ENCODE measurements around the gene GPR32.

GPR32 gene

DNA sequence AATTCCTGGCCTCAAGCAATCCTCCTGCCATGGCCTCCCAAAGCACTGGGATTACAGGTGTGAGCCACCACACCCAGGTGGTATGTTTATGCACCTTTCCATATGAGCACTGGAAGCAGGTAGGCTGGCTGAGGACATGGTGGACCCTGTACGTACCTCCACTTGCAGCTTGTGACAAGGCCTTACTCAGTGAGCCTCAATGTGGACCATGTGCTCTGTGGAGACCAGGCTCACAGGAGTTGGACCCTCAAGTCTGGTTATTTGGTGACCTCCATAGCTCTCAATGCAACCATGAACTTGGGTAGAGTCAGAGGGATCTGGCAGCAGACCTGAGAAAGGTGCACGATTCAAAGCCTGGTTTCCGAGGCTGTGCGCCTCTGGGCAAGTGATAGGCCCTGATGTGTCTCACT lies 25.4 kb downstream of the GPR32 start:
- Histone ChIP-seq H3K27ac (no peak overlapping the region), H3K4me3 (no peak overlapping the region)
- TF ChIP-seq, protein P1, sequence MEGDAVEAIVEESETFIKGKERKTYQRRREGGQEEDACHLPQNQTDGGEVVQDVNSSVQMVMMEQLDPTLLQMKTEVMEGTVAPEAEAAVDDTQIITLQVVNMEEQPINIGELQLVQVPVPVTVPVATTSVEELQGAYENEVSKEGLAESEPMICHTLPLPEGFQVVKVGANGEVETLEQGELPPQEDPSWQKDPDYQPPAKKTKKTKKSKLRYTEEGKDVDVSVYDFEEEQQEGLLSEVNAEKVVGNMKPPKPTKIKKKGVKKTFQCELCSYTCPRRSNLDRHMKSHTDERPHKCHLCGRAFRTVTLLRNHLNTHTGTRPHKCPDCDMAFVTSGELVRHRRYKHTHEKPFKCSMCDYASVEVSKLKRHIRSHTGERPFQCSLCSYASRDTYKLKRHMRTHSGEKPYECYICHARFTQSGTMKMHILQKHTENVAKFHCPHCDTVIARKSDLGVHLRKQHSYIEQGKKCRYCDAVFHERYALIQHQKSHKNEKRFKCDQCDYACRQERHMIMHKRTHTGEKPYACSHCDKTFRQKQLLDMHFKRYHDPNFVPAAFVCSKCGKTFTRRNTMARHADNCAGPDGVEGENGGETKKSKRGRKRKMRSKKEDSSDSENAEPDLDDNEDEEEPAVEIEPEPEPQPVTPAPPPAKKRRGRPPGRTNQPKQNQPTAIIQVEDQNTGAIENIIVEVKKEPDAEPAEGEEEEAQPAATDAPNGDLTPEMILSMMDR (IDR thresholded peaks at IDR 0.05): no peak
- no peak for DNase-seq (ENCODE audit: low spot score)

DNA sequence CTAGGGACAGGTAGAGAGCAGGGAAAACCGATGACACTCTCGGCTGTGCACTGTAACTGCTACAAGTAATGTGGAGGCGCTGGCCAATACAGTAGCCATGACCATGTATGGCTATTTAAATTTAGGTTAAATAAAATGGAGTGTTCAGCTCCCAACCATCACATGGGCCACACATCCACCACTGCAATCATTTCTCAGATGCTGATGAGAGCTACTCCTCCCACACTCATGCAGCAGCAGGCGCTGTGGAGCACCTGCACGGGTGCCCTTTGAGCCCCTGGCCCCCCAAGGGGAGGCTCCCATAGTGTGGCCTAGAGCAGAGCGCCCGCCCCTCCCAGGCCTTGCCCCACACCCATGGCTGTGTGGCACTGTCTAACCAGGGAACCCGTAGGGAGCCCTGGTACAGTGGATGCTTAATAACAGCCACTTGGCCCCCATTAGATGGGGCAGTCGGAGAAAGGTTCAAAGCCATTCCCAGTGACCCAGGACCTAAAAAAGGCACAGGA lies 25.9 kb downstream of the GPR32 start:
- Histone ChIP-seq H3K4me3 (no peak overlapping the region), H3K27ac (no peak overlapping the region)
- DNase-seq (ENCODE audit: low spot score): no peak
- TF ChIP-seq, protein P1 (IDR thresholded peaks at IDR 0.05): no peak

DNA sequence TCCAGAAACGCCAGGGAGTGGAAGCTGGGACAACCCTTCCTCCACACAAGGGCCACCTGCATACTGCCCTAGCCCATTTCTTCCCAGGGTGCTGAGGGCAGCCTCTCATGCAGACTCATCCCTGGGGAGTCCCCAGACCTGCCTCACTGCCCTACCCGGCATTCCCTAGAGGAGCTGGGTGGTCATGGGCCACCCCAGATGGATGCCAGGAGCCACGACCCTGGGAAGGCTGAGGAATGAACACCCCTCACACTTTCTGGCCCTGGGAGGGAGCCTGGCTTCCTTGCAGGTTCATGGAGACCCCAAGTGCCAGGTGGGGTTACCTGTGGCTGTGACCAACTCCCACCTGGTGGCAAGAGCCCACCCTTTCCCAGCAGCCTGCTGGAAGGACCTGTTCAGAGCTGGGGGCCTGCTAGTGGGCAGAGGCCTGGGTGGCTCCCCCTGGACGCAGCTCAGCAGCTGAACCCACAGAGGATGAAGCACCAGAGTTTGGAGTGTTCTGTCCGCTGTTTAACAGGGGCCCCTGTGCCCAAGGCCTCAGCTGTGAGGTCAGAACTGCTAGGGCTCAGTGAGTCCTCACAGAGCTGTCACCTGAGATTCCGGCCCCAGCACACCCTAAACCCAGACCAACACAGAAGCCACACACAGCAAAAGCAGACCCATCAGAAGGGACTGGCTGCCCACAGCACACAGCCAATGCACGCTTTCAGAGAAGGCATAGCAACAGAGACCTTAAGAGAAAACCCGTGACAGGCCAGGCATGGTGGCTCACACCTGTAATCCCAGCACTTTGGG lies 26.6 kb downstream of the GPR32 start:
- Histone ChIP-seq H3K27ac (no peak overlapping the region), H3K4me3 (no peak overlapping the region)
- no peak for DNase-seq (ENCODE audit: low spot score)
- TF ChIP-seq, protein P1 (IDR thresholded peaks at IDR 0.05): no peak

DNA sequence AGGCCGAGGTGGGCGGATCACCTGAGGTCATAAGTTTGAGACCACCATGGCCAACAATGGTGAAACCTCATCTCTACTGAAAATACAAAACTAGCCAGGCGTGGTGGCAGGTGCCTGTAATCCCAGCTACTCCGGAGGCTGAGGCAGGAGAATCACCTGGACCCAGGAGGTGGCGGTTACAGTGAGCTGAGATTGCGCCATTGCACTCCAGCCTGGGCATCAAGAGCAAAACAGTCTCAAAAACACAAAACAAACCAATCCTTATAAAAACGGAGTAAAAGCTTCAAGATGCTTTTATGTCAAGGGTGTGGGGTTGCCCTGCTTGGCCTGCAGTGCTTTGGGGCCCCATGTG lies 27.1 kb downstream of the GPR32 start:
- H3K27ac ChIP-seq: no peak overlapping the region
- DNase-seq (ENCODE audit: low spot score): no peak
- TF ChIP-seq, protein P1 (IDR thresholded peaks at IDR 0.05): no peak
- H3K4me3 ChIP-seq: no peak overlapping the region

DNA sequence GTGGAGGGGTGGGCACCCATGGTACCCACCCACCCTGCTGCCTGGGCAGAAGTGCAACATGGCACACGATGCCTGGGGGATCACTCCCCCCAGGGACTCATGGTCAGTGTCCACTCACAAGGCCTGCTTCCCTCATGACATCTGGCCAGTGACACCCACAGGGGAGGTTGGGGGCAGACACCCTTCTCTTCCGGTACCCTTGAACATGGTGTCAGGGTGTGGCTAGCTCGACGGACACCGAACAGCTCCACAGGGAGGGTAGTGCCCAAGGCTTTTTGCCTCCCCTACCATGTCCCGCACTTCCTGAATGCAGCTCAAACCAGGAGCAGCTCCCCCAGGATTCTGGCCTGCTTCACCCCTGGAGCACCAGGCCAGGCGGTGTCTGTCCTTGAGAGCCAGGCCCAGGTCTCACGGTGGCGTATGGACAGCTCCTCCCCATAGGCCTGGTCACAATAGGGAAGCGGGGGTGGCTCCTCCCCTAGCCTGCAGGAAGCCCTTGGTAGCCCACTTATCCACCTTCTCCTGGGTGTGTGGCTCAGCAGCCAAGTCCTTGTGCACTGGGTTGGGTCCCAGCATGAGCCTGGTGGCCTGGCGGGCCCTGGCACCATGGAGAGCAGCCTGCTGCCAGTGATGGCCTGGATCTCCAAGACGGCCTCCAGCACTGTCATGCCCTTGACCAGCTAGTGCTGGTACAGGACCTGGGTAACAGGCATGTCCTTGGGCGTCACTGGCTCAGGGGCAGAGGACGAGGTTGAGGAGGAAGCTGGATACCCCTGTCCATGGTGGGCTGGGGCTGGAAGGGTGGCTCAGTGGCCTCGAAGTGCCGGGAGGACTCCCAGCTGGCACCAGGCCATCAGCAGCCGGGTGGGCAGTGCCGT lies 27.8 kb downstream of the GPR32 start:
- TF ChIP-seq, protein P1 (IDR thresholded peaks at IDR 0.05): no peak
- no peak overlapping the region for H3K27ac ChIP-seq
- H3K4me3 ChIP-seq: no peak overlapping the region
- DNase-seq (ENCODE audit: low spot score): no peak

DNA sequence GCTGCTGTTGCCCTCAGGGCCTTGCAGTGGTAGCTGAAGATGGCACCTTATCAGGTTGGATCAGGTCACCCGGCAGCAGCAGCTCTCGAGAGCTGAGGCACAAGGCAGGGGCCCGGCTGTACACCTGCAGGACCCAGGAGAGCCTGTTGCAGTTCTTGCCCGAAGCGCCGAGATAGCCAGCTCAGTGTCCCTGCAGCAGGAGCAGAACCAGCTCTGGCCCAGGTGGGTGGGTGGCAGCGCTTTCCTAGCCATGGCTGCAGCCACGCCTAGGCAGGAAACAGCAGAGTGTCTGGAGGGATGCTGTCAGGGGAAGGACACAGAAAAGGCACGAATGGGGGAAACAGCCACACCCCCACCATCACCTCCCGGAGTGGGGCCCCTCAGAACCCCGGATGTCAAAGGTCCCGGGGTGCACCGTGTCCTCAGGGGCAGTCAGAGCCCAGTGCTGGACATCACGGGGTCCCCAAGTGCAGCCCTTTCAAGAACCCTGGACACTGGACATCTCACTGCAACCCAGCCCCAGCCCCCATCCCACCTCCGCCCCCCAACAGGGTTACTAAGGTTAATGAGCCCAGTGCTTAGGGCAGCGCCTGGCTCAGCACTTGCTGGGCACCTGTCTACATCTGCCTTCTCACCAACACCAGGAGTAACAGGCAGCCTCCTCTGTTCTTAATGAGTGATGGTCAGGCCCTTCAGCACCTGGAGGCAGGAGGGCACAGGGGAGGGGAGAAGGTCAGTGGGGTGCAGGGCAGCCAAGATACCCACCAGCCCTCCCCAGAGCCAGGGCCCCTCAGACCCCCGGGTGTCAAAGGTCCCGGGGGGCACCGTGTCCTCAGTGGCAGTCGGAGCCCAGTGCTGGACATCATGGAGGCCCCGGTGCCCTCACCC lies 28.6 kb downstream of the GPR32 start:
- Histone ChIP-seq H3K4me3 (no peak overlapping the region), H3K27ac (no peak overlapping the region)
- DNase-seq (ENCODE audit: low spot score): no peak
- TF ChIP-seq, protein P1 (IDR thresholded peaks at IDR 0.05): no peak

Measured in coronary artery (tissue), 2 donors.